Smooth muscle cell of the pulmonary artery (primary cell): ENCODE measurements around the gene PRICKLE4. TPM values are rescaled to one million over a fixed set of nuclear protein-coding genes. Genes with fewer than 3 reads are reported as not detected.

Experiments used
- total RNA-seq: library from RNA; depleted of rRNA; stranded (reverse); fragments of >200 nt; gene quantifications from 2 replicates; pipeline ENCODE4 v1.2.3, GENCODE V29; 2014

PRICKLE4 gene
- total RNA-seq = 0.36 TPM in 1 of 2 replicates, not detected in the other

GRCh38 chr6:41780551-41781365, at the start of gene PRICKLE4:
TSS of gene PRICKLE4 (plus strand) at chr6:41780782. CDS start at chr6:41783474, 2,692 bp downstream.

GRCh38 chr6:41735427-41736185, 45.0 kb upstream of the PRICKLE4 start, which contains the start of gene TFEB:
TSS of gene TFEB (minus strand) at chr6:41735608. CDS start at chr6:41691213, 44,395 bp downstream.

GRCh38 chr6:41747256-41748101, 33.1 kb upstream of the PRICKLE4 start, which contains the start of gene PGC:
TSS of gene PGC (minus strand) at chr6:41747397. CDS start at chr6:41747334, 63 bp downstream.

GRCh38 chr6:41779788-41780550, 613 bp upstream of the PRICKLE4 start, which contains the start of gene FRS3:
TSS of gene FRS3 (minus strand) at chr6:41779900. CDS start at chr6:41776987, 2,913 bp downstream.

GRCh38 chr6:41787219-41787917, 6.8 kb downstream of the PRICKLE4 start, which contains the start of gene TOMM6:
TSS of gene TOMM6 (plus strand) at chr6:41787694. CDS start at chr6:41787698, 4 bp downstream.

Other genes starting within 250 kb of the PRICKLE4 start
- gene FOXP4, start 234.4 kb upstream of the PRICKLE4 start, total RNA-seq = 3.5 and 6.5 TPM in 2 replicates
- gene MDFI, start 142.3 kb upstream of the PRICKLE4 start, total RNA-seq = 0.26 and 0.33 TPM in 2 replicates
- 3.5 and 6.5 TPM in 2 replicates for gene TFEB, start 45.2 kb upstream of the PRICKLE4 start, total RNA-seq
- gene PGC, start 33.4 kb upstream of the PRICKLE4 start, total RNA-seq = not detected in 2 replicates
- 1.8 and 2.8 TPM in 2 replicates for gene FRS3, start 882 bp upstream of the PRICKLE4 start, total RNA-seq
- 33.1 and 36.9 TPM in 2 replicates for gene TOMM6, start 6.9 kb downstream of the PRICKLE4 start, total RNA-seq
- 2.8 and 3.5 TPM in 2 replicates for gene USP49, start 114.6 kb downstream of the PRICKLE4 start, total RNA-seq
- gene MED20, start 140.4 kb downstream of the PRICKLE4 start, total RNA-seq = 19.9 and 21.9 TPM in 2 replicates
- 11.5 and 18.2 TPM in 2 replicates for gene BYSL, start 140.7 kb downstream of the PRICKLE4 start, total RNA-seq
- gene CCND3, start 161.0 kb downstream of the PRICKLE4 start, total RNA-seq = 14.8 and 16.6 TPM in 2 replicates